Stimulated activated CD4-positive, alpha-beta T cell treated with anti-CD3 and anti-CD28 coated beads, Interleukin-12 subunit alpha, Interleukin-12 subunit beta, amount 100 ng/mL, for 24 hours (primary cell): ENCODE measurements around the gene GNLY.
"Not testable (repeated sequence)": the region's sequence is repeated elsewhere in the genome, so short reads cannot be mapped to it uniquely, and the experiment has no call there.

Experiments used
- DNase-seq, 2 experiments: peaks; one replicate each; pipeline ENCODE4 v3.0.0-alpha.2; 2020; ENCODE audit warnings: low read depth in 2 of 2

GNLY gene

DNA sequence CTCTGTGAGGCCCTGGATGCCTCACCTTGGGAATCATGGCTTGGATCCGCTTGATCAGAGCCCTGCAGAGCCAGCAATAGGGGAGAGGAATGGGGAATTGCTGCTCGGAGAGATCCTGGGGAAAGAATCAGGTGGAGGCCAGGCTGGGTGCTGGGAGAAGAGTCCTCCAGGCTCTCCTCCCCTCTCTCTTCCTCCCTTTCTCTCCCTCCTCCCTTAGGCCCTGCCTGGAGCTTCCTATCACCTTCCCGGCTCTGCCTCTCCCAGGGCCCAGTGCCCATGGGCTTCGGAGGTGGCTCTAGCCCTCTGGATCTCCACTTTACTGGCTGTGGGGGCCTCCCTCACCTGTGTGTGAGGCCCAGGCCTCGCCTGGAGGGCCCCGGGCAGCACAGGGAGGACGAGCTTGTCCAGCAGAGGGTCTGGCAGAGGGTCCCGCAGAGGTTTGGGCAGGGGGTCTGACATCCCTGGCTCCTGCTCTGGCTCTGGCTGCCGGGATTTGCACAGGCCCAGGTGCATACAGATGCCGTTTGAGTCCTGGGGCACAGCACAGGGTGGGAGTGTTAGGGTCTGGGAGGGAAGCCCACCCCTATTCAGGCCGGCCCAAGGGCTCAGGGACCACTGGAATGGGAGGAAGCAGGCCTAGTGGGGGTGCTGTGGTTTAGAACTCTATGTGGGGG lies 28.8 kb upstream of the GNLY start:
- DNase-seq: no peak

DNA sequence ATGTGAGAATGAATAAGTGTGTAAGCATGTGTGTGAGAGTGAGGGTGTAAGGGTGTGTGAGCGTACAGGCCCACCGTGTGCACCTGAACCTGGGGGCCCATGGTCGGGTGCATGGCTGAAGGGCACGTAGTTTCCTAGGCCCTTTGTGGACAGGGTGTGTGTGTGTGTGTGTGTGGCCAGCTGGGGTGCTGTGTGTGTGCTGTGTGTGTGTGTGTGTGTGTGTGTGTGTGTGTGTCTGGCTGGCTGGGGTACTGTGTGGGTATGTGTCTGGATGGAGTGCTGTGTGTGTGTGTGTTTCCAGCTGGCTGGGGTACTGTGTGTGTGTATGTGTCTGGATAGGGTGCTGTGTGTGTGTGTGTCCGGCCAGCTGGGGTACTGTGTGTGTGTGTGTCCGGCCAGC lies 28.1 kb upstream of the GNLY start:
- no peak for DNase-seq

DNA sequence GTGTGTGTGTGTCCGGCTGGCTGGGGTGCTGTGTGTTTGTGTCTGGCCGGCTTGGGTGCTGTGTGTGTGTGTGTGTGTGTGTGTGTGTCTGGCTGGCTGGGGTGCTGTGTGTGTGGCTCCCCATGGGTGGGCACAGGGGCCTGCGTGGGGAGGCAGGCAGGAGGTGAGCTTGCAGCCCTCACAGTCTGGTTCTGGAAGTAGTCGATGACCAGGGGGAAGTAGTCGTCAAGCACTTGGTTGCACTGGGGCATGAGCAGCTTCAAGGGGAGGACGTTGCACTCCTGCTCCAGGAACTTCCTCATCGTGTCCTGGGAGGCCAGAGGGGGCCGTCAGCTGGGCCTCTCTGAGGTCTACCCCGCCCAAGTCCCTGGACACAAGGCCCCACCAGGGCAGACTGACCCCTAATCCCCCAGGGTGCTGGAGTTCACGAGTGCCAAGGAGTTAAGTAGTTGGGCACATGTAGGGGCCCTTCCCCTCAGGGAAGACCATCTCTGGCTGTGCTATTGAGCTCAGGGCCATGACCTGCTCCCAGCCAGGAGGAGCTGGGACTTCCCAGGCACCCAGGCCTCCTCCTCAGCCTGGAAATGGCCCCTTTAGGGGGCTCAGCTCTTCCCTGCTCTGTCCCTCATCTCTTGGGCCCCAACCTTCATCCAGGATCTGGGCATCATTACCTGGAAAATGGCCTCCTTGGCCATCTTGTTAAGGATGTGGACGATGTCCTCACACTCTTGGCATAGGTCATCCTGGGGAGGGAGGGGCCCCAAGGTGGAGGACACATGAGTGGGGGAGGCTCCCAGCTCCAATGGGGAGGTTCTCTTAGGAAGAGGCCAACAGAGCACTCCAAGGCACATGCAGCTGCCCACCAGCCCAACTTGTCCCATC lies 27.5 kb upstream of the GNLY start:
- DNase-seq: no peak

DNA sequence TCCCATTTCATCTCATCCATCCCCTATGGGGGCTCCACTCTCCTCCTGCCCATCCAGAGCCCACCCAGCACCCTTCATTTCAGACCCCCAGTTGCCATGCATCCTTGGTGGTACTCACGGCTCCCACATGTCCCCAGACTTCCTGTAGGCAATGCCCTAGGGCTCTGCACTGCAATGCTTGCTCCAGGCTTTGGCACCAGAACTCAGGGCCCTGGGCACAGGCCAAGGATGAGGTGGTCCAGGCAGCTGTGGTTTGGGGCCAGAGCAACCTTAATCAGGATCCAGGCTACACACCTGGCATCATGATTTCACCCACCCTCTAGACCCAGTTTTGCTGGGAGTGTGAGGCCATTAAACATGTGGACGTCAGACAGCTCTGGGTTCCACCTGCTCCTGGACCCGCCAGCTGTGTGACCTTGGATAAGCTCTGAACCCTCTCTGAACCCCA lies 26.6 kb upstream of the GNLY start:
- no peak for DNase-seq

DNA sequence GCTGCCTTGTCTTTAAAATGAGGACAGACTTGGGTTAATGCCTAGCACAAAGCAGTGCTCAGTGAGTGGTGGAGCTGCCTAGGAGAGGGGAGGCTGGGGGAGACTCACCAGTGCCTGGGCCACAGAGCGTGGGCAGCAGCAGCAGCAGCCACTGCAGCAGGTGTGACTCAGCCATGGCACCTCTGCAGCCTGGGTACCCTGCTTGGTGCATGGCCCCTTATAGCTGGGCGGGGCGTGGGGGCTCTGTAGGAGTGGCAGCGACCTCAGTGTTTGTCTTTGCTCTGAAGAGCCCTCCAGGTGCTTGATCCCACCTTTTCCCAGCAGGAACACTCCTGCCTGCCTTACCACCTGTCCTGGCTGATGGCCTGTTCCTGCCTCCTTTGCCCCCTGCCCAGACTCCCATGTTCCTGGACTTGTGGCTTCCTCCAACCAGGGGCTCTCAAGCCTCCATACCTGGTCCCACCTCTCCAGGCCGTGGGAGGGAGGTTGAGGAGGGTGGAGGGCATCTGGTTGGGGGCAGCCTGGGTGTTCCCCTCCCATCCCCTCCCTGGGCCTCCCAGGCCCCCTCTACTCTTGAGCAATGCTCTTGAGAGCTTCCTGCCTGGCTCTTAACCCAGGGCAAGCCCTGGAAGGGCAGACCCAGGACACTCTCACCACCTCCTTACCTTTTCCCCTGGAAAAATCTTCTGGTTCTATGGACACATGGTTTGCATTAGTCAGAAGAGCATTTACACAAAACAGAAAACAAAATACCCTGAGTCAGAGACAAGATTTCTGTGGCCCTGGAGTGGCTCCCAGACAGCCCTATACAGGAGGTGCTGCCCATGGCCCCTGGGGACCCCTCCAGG lies 25.9 kb upstream of the GNLY start, which contains the start of gene SFTPB:
TSS of gene SFTPB (minus strand) at position 191 of the 848 bp plus-strand sequence. CDS start at position 175, 16 bp downstream.
- DNase-seq: no peak

DNA sequence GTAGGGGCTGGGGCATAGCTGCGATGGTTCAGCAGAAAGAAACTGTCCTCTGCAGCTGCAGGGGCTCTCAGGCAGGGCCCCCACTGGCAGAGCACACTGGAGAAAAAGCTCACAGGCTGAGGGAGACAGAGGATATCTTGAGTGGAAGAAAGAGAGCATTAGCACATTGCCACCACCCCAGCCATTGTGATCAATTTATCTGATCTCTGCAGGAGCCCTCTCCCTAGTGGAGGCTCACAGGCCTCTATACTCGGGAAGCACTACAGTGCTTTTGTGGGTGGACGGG lies 25.4 kb upstream of the GNLY start:
- no peak for DNase-seq

DNA sequence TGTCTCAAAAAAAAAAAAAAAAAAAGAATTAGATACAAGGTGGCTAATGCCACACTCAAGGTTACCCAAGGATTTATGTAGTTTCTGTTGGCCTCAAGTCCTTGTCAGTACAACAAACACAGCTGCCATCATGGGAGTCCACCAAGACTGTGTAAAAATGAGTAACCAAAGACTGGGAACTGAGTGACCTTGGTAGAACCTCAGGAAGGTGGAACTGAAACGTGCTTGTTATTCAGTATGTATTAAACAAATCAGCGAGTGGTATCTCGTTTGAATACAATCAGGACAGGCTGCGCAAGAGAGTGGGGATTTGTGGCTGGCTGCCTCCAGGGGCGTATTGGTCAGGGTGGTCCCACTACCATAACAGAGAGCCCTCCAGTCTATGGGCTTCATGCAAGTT lies 24.6 kb upstream of the GNLY start:
- DNase-seq: no peak

DNA sequence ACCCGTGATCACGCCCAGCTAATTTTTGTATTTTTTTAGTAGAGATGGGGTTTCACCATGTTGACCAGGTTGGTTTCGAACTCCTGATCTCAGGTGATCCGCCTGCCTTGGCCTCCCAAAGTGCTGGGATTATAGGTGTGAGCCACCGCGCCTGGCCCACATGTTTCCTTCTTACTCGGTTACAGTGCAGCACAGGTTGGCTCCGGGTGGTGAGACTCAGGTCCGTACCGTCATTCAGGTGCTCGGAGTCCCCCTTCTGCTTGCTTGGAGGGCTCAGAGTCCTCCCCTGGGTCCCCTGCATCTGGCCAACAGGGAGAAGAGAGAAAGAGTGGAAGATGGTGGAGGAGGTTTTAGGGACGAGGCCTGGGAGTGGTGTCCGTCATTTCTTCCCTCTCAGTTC lies 23.7 kb upstream of the GNLY start:
- DNase-seq: not testable (repeated sequence)

DNA sequence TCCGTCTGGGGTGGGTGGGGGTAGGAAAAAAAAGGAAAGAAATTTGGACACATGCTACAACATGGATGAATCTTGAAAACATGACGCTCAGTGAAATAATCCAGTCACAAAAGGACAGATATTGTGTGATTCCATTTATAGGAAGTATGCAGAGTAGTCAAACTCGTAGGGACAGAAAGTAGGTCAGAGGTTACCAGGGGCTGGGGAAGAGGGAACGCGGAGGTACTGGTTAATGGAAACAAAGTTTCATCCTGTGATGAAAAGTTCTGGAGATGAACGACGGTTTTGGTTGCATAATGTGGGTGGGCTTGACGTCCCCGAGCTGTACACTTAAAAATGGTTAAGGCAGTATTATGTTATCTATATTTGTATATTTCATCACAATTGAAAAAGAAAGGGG lies 21.7 kb upstream of the GNLY start:
- no peak for DNase-seq

DNA sequence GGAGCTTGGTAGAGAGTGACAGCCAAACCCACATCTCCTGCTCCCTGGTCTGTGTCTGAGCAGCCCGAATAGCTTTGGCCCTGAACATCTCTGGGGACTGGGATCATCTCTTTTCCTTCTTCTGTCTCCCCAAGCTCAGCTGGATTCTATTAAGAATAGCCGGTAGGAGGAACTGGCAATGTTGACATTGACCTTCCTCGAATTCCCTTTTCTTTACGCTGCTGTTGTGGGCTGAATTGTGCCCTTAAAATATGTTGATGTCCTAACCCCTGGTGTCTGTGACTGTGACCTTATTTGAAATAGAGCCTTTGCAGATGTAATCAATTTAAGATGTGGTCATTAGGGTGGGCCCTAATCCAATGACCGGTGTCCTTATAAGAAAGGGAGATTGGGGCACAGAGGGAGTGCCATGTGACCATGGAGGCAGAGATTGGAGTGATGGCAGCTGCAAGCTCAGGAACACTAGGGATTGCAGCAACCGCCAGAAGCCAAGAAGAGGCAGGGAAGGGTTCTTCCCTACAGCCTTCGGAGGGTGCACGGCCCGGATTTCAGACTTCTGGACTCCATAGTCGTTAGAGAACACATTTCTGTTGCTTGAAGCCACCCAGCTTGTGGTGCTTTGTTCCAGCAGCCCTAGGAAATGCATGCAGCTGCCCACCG lies 20.3 kb upstream of the GNLY start:
- DNase-seq: no peak

DNA sequence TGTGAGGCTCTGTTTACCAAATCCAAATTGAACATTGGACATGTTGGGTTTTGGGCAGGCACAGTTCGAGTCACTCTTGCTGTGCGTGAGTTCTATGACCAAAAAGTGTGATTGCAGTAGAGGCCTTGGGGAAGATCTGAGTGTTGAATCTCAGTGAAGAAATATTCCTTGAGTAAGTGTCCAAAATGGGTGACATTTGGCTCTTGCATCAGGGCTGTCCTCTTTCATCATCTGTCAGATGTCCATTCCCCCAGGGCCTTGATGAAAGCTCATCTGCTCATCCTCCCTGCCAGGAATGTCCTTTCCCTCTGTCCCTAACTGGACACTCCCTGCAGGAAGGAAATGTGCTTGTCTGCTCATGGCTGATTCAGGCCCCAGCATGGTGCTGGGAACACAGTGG lies 19.7 kb upstream of the GNLY start:
- no peak for DNase-seq

DNA sequence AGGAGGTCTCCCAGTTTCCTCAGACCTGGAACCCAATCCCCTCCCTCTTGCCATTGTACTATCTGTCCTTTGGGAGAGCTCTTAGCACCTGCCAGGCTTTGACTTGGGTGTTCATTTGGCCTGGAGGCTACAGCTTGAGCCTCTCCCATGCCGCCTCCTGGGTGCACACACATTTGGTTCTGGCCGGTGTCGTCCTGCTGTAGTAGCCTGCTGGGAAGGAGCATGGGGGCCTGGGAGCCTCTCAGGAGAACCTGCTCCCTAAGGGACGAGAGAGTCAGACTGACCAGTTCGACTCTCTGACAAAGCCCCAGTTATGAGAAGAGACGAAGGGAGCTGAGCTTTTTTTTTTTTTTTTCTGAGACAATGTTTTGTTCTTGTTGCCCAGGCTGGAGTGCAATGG lies 18.7 kb upstream of the GNLY start:
- no peak for DNase-seq

DNA sequence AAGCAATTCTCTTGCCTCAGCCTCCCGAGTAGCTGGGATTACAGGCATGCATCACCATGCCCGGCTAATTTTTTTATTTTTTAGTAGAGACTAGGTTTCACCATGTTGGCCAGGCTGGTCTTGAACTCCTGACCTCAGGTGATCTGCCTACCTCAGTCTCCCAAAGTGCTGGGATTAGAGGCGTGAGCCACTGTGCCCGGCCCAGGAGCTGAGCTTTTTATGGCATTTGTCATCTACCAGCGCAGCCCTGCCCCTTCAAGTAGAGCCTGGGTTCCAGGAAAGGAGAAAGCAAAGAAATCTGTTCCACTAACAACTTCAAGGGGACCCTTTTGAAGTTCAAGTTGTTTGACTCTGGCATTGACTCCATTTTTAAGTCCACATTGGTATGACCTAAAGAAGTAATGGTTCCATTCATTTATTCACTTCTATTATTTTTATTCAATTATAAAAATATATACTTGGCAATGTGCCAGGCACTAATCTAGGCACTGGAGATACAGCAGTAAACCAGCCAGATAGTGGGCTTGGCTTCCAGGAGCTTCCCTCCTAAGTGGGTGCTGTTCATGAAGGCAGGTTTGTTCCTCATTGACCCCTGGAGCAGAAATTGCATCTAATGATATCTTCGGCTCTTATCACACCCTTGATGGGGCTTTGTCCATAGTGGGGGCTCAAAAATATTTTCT lies 18.2 kb upstream of the GNLY start:
- DNase-seq: no peak

DNA sequence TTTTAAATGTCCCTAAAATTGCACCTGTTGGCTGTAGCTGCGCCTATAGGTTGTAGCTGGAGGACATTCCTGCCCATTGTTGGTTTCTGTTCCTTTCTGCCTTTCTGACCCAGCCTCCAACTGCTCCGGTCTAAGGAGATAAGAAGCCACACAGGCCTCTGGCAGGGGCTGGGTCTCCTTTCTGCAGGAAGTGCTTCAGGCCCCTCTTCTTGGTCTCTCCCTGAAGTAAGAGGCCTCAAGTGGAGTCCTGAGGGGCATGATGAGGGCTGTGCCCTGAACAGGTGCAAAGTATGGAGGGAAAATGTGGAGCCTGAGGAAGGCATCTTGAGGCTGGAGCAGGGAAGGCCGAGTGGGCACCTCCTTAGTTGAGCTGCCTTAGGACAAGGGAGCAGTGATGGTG lies 15.8 kb upstream of the GNLY start:
- no peak for DNase-seq

DNA sequence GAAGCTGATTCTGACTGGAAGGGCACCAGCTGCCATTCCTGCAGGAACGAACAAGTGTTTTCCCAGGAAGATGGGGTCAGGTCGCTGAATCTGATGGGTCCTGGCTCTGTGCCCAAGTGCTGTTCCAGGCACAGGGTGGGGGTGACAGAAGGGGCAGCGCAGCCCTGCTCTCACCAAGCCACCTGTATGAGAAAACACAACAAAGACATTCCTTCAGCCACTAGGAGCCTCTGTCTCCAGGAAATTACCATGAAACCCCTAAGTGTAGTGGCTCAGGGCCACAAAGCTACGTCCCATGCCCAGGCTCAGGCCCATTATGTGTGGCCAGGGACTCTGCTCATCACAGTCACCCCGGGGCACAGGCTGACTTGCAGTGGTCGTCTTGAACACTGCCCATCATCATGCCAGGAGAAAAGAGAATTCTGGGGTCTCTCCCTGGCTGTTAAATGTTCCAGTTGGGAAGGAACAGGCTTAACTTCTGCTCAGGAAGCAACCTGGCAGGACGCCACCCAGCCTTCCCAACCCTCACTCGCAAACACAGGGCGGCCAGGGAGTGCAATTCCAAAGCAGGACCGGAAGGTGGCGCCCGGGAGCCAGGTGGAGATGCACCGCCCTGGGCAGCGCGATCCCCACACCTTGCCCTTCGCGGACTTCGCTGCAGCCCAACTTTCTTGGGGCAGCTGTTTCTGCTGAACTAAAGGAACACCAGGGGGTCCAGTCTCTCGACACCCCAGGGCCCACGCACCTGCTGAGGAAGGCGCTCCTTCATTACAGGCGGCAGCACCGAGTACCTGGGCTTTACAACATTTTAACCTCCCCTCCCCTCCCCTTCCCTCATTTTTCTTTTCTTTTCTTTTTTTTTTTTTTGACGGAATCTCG lies 15.1 kb upstream of the GNLY start:
- peak; percentile 52 to 72 for DNase-seq

DNA sequence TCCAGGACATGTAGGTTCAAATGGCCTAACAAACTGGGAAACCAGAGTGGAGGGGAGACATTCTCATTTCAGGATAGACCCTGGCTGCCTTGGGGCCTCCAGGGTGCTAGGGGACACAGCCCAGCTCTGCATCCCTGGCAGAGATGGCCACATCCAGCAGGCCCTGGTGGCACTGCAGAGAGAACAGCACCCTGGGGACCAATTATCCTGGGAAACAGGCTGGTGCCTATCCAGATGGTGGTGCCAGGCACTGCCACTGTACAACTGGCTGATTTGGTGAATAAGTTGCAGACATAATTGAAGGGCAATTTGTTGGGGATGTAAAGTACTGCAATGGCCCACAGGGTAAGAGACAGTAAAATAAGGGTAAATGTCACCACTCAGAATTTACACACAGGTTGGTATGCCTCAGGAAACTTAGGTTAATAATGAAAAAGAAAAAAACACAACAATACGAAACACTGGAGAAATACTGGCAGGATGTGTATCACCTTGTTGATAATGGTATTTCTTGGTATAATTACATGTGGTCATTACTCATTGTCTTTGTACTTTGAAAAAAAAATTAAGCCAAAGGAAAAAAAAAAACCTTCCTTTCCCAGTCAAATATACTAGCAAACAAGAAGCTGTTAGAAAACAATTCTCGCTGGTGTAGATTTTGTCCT lies 13.3 kb upstream of the GNLY start:
- no peak for DNase-seq

DNA sequence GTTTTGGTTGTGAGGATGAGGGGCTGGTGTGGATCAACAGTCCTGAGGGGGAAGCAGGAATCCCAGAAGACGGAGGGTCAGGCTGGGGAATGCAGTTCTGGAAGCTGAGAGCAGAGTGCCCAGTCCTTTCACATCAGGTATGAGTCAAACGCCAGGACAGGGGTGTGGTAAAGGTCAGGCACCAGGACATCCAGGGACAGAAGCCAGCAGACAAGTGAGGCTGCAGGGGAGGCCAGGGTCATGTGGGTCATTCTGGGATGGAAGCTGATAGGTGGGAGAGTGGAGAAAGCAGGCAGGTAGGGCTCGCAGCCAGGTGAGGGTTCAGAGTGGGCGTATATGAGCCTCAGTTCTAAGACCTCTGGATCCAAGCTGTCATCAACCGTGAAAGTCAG lies 12.8 kb upstream of the GNLY start:
- no peak for DNase-seq

DNA sequence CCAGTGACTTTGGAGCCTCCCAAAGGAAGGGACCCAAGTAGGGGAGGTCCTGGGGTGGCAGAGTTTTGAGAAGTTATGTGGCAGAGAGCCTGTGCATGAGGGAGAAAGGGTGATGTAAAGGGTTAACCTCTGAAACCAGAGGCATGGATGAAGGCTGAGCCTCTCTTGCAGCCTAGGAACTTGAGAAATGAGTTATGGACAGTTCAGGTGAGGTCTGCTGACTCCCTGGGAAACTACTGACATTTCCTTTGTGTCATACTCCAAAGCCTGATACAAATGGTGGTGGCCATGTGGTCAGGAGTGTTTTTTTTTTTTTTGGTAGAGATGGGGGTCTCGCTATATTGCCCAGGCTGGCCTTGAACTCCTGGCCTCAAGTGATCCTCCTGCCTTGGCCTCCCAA lies 12.4 kb upstream of the GNLY start:
- DNase-seq: no peak

DNA sequence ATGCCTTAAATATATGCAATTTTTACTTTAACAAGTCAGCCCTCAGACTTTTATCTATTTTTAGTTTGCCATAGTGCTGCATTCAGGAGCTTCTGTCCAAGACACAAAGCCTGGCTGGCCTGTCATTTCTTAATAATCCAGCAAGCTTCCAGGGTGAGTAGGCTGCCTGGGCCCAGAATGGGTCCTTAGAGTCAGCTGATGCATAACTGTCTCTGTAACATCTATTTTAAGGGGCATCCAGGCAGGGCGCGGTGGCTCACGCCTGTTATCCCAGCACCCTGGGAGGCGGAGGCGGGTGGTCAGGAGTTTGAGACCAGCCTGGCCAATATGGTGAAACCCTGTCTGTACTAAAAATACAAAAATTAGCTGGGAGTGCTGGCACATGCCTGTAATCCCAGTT lies 11.8 kb upstream of the GNLY start:
- DNase-seq: no peak

DNA sequence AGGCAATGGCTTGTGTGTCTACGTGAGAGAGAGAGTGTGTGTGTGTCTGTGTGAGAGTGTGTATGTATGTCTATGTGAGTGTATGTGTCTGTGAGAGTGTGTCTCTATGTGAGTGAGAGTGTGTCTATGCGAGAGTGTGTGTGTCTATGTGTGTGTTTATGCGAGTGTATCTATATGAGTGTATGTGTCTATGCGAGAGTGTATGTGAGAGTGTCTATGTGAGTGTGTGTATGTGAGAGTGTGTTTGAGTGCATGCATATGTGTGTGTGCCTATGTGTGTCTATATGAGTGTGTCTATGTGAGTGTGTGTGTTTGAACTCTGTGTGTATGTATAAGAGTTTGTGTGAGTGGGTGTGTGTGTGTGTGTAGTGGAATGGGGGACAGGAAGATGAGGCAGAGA lies 9.8 kb upstream of the GNLY start:
- no peak for DNase-seq
